Ovary (tissue), 3 donors: ENCODE results near the gene EAF1.

Experiments used
- POLR2A ChIP-seq: fragments of 450-650 bp; IDR thresholded peaks from one replicate; pipeline ENCODE4 v1.6.1; 2017; ENCODE audit warnings: antibody characterized with exemption, mild to moderate bottlenecking, moderate library complexity
- TF ChIP-seq, protein P1 (sequence below), 3 donors: fragments of 450-650 bp in 2 of 3; fragments of 200-600 bp in 1 of 3; IDR thresholded peaks; one replicate each; pipeline versions ENCODE4 v1.5.1 to v1.8.0; 2016 to 2022; ENCODE audit warnings: antibody characterized with exemption in 3 of 3, mild to moderate bottlenecking in 1 of 3
- donor health status: DM: no; HTN: no; CAD: no.

DNA sequence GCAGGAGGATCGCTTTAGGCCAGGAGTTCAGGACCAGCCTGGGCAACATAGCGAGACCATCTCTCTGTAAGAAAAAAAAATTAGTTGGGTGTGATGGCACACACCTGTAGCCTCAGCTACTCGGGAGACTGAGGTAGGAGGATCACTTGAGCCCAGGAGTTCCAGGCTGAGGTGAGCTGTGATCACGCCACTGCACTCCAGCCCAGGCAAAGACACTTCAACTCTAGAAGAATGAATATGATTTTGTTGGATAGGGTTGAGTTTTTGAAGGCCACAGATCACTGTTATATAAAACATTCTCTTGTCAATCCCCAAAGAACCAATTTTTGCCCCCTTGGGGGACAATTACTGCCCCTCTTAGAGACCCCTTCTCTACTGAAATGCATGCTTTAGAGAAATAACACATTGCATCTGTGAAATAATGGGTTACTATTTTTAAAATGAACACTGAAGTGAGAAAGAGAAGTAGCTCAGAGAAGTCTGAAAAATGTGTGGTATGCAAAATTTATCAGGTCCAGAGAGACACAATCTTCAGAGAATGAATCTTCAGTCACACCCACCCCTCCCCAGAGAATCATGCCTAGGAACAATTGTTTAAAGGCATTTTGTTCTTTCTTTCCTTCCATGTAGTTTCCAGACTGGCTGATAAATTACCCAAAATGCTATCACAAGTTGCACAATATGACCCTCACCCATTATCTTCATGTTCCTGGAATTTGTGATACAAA is 42.7 kb upstream of the EAF1 start:
- TF ChIP-seq, protein P1, sequence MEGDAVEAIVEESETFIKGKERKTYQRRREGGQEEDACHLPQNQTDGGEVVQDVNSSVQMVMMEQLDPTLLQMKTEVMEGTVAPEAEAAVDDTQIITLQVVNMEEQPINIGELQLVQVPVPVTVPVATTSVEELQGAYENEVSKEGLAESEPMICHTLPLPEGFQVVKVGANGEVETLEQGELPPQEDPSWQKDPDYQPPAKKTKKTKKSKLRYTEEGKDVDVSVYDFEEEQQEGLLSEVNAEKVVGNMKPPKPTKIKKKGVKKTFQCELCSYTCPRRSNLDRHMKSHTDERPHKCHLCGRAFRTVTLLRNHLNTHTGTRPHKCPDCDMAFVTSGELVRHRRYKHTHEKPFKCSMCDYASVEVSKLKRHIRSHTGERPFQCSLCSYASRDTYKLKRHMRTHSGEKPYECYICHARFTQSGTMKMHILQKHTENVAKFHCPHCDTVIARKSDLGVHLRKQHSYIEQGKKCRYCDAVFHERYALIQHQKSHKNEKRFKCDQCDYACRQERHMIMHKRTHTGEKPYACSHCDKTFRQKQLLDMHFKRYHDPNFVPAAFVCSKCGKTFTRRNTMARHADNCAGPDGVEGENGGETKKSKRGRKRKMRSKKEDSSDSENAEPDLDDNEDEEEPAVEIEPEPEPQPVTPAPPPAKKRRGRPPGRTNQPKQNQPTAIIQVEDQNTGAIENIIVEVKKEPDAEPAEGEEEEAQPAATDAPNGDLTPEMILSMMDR (IDR thresholded peaks at IDR 0.05): no peak
- no peak for TF ChIP-seq POLR2A
